Glutamatergic neuron (in vitro differentiated cells): ENCODE measurements around the gene RNU5D-1. TPM values are rescaled to one million over a fixed set of nuclear protein-coding genes. Genes with fewer than 3 reads are reported as not detected.

Source experiments
- DNase-seq: peaks from one replicate; pipeline ENCODE4 v3.0.0; 2022
- H3K27ac Mint-ChIP-seq: one replicate; pipeline ENCODE4 v1.8.0; 2020; ENCODE audit warnings: mild to moderate bottlenecking, mixed read lengths, inconsistent platforms; ENCODE audit not compliant: unreplicated experiment
- H3K27me3 Mint-ChIP-seq: one replicate; pipeline ENCODE4 v1.8.0; 2020; ENCODE audit warnings: mild to moderate bottlenecking, moderate library complexity, mixed read lengths, inconsistent platforms; ENCODE audit not compliant: unreplicated experiment
- H3K36me3 Mint-ChIP-seq: one replicate; pipeline ENCODE4 v1.8.0; 2020; ENCODE audit warnings: mild to moderate bottlenecking, mixed read lengths, inconsistent platforms; ENCODE audit not compliant: unreplicated experiment
- H3K4me1 Mint-ChIP-seq: one replicate; pipeline ENCODE4 v1.8.0; 2020; ENCODE audit warnings: mild to moderate bottlenecking, low read depth, mixed read lengths, inconsistent platforms; ENCODE audit not compliant: unreplicated experiment
- H3K4me3 Mint-ChIP-seq: one replicate; pipeline ENCODE4 v1.8.0; 2020; ENCODE audit warnings: mild to moderate bottlenecking, mixed read lengths, inconsistent platforms; ENCODE audit not compliant: unreplicated experiment
- H3K9me3 Mint-ChIP-seq: one replicate; pipeline ENCODE4 v1.8.0; 2020; ENCODE audit warnings: mild to moderate bottlenecking, moderate library complexity, mixed read lengths, inconsistent platforms; ENCODE audit not compliant: unreplicated experiment
- CTCF ChIP-seq: fragments of 200-600 bp; sonication (generic); IDR thresholded peaks from one replicate; pipeline ENCODE4 v1.5.0; 2021; ENCODE audit not compliant: partially characterized antibody, unreplicated experiment
- total RNA-seq: library from RNA; stranded (reverse); fragmentation: NEBNext Ultra II Directional; extraction: Animal tissue kit (Norgen Biotek cat#: 25700); gene quantifications from one replicate; pipeline ENCODE4 v1.2.1, GENCODE V29; 2021; ENCODE audit not compliant: unreplicated experiment

The RNU5D-1 gene
- total RNA-seq, 1 donor from 2014 or later: not detected

- H3K4me3 Mint-ChIP-seq: no peak overlapping the region
- no peak for DNase-seq
- H3K36me3 Mint-ChIP-seq: no peaks in the 10 kb centered on the region
- peaks cover 12% of the 10 kb centered on the region for H3K27me3 Mint-ChIP-seq
- H3K27ac Mint-ChIP-seq: no peak overlapping the region
- no peak for TF ChIP-seq CTCF
- no peaks in the 10 kb centered on the region for H3K4me1 Mint-ChIP-seq
- H3K9me3 Mint-ChIP-seq: peaks cover 4% of the 10 kb centered on the region
These were observed 7.9 kb downstream of the RNU5D-1 start for GRCh38 chr1:44723064-44723463.

GRCh38 chr1:44721485-44722361, 9.2 kb downstream of the RNU5D-1 start:
- peaks cover 8% of the 10 kb centered on the region for H3K27me3 Mint-ChIP-seq
- H3K4me3 Mint-ChIP-seq: no peak overlapping the region
- no peak for TF ChIP-seq CTCF
- no peak overlapping the region for H3K27ac Mint-ChIP-seq
- H3K4me1 Mint-ChIP-seq: no peaks in the 10 kb centered on the region
- peaks cover 2% of the 10 kb centered on the region for H3K9me3 Mint-ChIP-seq
- DNase-seq: no peak
- no peaks in the 10 kb centered on the region for H3K36me3 Mint-ChIP-seq

GRCh38 chr1:44720281-44720680, 10.7 kb downstream of the RNU5D-1 start:
- Mint-ChIP-seq H3K36me3 (no peaks in the 10 kb centered on the region), H3K4me1 (no peaks in the 10 kb centered on the region), H3K9me3 (peaks cover 2% of the 10 kb centered on the region), H3K27ac (no peak overlapping the region), H3K4me3 (no peak overlapping the region), H3K27me3 (peaks cover 3% of the 10 kb centered on the region)
- no peak for TF ChIP-seq CTCF
- no peak for DNase-seq

- TF ChIP-seq CTCF: no peak
- Mint-ChIP-seq H3K9me3 (peaks cover 2% of the 10 kb centered on the region), H3K4me3 (no peak overlapping the region), H3K27me3 (peaks cover 3% of the 10 kb centered on the region), H3K27ac (no peak overlapping the region), H3K36me3 (no peaks in the 10 kb centered on the region), H3K4me1 (no peaks in the 10 kb centered on the region)
- DNase-seq: no peak
These were observed 11.7 kb downstream of the RNU5D-1 start for GRCh38 chr1:44719318-44719717.

- Mint-ChIP-seq H3K4me3 (no peak overlapping the region), H3K9me3 (peaks cover 2% of the 10 kb centered on the region), H3K27me3 (peaks cover under 1% of the 10 kb centered on the region), H3K4me1 (no peaks in the 10 kb centered on the region), H3K27ac (no peak overlapping the region), H3K36me3 (no peaks in the 10 kb centered on the region)
- no peak for DNase-seq
- TF ChIP-seq CTCF: no peak
These were observed 12.9 kb downstream of the RNU5D-1 start for GRCh38 chr1:44718091-44718490.
